Measurements from ENCODE around the gene NME4.

The NME4 gene

GRCh38 chr16:363766-364490 is 33.1 kb upstream of the NME4 start:
- FAIRE-seq = no peak

- FAIRE-seq = no peak
These were observed 32.2 kb upstream of the NME4 start for GRCh38 chr16:364595-365491.

DNA sequence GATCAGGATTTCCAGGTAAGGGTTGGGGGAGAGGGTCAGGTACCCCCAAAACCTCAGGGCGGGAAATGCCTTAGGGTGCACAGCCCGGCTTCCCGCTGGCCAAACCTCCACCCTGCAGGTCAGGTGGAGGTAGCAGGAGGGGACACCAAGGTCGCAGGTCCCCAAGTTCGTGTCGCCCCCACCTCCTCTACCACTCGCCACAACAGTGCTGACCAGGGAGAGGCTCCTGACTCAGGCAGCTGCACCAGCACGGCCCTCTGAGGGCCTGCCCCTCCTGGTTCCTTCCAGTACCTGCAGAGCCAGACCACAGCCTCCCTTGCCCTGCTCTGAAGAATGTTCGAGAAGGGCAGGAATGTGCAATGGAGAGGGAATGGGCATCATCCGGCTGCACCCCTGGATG is 30.5 kb upstream of the NME4 start:
- FAIRE-seq = no peak

DNA sequence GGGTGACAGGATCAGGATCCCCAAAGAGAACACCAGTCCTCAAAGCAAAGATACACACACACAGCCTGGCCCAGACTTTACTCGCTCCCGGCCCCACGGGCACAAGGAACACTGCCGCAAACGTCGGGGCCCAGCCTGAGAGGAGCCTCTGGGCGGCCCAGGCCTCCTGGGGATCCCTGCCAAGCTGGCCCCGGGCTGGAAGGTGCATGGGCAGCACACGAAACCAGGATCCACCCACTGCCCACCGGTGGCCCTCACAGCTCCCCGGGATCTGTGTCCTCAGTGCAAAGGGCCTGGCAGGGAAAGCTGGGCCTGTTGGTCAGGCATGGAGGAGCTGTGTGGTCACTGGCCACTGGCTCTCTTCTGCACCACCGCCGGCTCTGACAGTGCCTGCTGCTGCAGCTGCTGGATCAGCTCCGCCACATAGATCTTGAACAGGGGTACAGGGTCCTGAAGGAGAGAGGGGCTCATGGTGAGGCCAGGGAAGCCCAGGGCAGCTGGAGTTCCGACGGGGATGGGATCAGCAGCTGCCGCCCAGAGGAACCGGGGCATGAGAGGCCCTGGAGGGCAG is 29.6 kb upstream of the NME4 start:
- FAIRE-seq = no peak

GRCh38 chr16:368388-369158 is 28.4 kb upstream of the NME4 start:
- no peak for FAIRE-seq

- no peak for FAIRE-seq
These were observed 27.6 kb upstream of the NME4 start for GRCh38 chr16:369275-369865.

GRCh38 chr16:369866-370436 is 27.0 kb upstream of the NME4 start:
- no peak for FAIRE-seq

DNA sequence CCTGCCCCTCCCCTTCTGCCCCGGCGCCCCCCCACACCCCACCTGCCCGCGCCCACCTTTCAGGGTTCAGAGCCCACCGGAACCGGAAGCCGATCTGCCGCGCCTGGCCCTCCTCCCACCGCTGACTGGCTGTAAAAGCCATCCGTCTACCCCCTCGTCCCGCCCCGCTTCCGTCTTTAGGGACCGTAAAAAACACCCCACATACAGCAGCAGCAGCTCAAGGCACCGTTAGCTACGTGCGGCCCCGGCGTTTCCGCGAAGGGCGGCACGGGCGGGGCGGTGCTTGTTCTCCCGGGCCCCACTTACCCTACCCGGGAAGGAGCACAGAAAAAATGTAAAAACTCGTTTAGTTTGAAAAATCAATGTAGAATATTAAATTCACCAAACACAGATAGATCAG is 26.6 kb upstream of the NME4 start, which contains the start of gene MRPL28:
TSS of gene MRPL28 (minus strand) at position 96 of the 400 bp plus-strand sequence. CDS start 320 bp downstream, outside the sequence.
- FAIRE-seq = peak; percentile 89

- FAIRE-seq = no peak
These were observed 26.0 kb upstream of the NME4 start for GRCh38 chr16:370979-371514.

DNA sequence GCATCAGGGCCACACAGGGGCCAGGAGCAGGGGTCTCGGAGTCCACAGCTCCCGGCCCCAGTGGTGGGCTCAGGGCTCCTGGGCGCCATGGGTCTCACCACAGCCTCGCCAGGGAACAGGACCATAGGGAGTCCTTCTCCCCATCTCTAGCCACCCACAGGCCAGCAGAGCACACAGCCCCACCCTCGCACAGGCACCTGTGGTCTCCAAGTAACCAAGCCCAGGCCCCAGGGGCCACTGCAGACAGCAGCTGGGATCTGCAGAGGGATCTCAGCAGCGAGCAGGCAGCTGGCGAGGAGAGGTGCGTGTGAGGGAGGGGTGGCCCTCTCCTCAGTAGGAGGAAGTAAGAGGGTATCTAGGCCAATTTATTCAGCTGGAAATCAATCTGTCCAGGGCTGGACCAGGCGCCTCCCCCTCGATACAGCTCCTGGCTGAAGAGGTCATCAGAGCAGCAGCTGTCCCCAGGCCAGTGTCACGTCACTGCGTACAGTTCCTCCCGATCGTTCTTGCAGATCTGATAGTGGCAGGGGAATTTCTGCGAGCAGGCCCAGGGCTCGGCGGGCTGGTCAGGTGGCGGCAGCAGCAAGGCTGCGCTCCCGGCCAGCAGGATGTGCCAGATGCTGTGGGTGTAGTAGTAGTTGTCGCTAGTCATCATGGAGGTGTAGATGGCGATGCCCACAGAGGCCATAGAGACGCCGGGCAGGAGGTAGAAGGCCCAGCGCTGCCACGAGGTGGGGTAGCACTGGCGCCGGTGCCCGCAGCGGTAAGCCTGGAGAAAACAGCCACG is 25.3 kb upstream of the NME4 start:
- no peak for FAIRE-seq

DNA sequence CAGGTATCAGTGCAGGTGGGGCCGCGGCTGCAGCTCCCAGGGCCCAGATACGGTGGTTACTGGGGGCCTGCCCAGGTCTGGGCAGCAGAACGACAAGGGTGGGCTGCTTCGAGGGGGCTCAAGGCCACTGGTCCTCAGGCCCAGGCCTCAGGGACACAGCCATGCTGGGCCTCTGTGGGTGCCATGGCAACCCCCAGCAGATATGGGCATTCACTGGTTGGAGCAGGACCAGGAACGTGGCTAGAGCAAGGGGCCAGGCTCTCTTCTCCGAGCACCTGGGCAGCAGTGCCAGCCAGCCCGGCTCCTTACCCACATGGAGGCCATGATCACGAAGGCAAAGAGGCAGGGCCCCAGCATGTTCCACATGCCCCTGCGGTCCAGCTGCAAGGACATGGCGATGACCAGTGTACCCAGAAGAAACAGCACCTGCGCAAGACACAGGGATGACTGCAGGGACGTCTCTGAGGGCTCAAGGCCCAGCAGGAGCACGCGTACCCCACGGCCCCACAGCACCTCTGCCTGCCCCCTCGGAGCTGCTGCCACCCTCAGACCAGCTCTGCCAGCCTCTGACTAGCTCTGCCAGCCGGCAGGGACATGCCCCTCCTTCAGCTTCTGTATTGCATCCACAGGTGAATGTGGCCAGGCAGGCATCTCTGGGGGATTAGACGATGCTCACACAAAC is 24.6 kb upstream of the NME4 start:
- FAIRE-seq = no peak

DNA sequence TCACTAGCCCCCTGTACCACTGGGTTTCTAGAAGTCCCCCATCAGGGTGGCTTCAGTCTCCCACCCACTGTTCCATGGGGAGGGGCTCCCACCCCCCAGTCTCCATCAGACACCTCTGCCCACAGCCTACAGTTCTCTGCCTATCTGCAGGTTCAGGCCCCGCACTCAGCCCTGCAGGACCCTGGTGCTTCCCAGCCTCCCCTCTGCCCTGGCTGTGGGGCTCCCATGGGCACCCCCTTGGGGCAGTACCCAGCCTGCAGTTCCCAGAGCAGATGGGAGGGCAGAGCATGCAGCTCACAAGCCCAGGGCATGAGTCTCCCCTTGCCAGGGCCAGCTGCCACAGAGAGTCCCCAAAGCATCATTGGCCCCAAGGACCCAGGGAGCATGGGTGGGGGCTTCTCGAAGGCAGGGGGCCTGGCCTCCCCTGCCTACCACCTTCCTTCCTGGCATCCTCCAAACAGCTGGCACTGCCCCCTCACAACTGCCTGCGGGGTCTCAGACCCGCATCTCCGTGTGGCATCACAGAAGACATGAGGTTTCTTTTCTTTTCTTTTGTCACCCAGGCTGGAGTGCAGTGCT is 23.9 kb upstream of the NME4 start:
- no peak for FAIRE-seq

- FAIRE-seq = no peak
These were observed 23.0 kb upstream of the NME4 start for GRCh38 chr16:373848-374615.

DNA sequence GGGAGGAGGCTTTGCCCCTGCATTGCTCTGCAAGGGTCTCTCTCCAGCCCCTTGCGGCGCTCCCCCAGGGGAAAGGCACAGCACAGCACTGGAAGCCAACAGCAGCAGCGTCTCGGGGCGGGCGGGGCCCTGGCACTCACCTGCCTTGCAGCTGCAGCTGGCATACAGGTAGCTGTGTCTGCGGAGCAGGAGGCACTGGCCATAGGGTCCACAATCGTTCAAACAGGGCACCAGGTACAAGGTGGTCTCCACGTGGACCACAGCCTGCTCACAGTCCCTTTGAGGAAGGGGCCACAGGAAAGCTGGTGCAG is 22.4 kb upstream of the NME4 start:
- no peak for FAIRE-seq

DNA sequence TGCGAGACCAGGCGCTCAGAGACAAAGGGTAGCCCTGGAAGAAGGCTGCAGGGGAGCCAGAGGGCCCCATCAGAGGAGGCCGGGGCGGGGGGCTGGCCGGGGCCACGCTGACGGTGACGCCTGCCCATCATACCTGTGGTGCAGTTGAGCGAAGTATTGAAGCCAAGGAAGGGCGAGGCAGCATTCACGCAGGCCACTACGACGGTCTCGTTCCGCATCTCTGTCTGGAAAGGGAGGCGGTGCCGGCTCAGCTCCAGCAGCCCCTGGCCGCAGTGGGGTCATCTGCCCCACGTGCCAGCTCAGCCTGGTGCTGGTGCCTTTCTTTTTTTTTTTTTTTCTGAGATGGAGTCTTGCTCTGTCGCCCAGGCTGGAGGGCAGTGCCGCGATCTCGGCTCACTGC is 21.8 kb upstream of the NME4 start:
- no peak for FAIRE-seq

DNA sequence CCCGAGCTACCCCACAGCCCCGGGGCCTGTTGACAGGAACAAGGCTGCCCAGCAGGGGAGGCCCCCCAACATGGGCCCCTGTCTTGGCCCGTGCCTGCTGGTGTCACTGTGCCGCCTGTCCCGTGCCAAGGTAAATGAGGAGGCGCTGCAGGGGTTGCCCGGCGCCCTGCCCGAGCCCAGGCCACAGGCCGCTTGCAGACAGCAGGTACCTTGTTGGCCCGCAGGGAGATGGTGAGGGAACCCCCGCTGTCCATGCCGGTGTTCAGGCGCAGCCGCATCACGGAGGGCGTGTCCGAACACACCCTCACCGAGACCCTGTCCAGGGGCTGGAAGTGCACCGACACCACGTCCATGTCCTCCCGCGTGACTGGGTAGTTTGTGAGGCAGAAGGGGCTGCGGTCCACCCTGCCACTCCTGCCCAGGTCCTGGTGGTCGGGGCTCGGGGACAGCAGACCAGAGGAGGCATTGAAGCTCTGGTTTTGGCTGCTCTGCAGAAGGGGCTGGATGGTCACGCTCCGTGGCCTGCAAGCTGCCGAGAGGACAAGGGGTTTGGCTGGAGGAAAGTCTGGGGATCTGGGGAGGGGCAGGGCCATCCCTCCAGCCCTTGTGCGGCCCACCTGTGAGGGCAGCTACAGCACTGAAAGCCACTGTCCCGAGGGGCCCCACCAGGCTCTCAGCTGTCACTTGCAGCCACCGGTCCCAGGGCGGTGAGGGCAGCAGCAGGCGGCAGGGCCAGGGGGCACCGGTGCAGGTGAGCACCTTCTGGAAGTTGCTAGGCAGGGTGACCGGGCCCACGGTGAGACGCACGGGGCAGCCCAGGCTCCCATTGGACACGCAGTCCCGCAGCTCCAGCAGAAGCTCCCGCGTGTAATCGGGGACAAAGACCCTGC is 20.8 kb upstream of the NME4 start:
- FAIRE-seq = no peak

- FAIRE-seq = no peak
These were observed 20.1 kb upstream of the NME4 start for GRCh38 chr16:376817-377418.

- FAIRE-seq = no peak
These were observed 19.5 kb upstream of the NME4 start for GRCh38 chr16:377419-377951.
